ENCODE results near the gene RTP4.

- TF ChIP-seq CTCF (IDR thresholded peaks at IDR 0.05) = no peak
- no peak for TF ChIP-seq POLR2A (IDR thresholded peaks at IDR 0.05)
Measured at GRCh38 chr3:187336322-187336721, 31.9 kb upstream of the RTP4 start.
